ENCODE measurements around the gene PKN1. TPM values are rescaled to one million over a fixed set of nuclear protein-coding genes. Genes with fewer than 3 reads are reported as not detected.
A peak's percentile ranks its signal among the peaks of the same experiment; 100 is the strongest.

The PKN1 gene
- total and polyA plus RNA-seq, 2 of the 13 experiments (the other 11 are each of a cell fraction or from before 2014, with no cell fraction given), result 45.7 to 54.5 TPM

DNA sequence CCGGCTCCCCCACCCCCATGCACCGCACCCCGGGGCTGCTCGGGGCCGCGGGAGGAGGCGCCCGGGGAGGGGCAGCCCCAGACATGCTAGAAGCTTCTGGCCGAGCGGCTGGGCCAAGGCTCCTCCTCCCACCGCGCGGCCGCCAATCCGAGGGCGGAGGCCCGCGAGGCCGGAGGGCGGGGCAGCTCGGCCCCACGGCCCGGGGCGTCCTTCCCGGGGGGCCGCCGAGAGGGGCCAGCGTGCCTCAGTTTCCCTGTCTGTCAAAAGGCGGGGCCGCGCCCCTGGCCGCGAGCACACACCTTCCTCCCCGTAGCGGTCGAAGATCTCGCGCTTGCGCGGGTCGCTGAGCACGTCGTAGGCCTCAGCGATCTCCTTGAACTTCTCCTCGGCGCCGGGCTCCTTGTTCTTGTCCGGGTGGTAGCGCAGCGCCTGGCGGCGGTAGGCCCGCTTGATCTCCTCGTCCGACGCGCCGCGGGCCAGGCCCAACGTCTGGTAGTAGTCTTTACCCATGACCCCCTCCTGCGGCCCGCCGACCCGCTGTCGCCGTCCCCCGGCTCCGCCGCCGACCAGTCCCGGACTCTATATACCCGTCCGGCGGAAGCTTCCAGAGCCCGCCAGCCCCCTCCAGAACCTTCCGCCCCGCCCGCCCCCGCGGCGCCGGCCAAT lies 84.9 kb downstream of the PKN1 start, which contains the start of gene DNAJB1 (continued):
- TF ChIP-seq KMT2B (CRISPR knock-in tag; IDR thresholded peaks at IDR 0.05), result peak; percentile 64
- peak; percentile 34; the same call in 1 of the 2 replicates for TF ChIP-seq SOX13 (IDR thresholded peaks at IDR 0.05)
- TF ChIP-seq SOX13 (CRISPR knock-in tag; conservative IDR thresholded peaks at IDR 0.05 in 1 of 2, IDR thresholded peaks at IDR 0.05 in 1 of 2), result no peak
- TF ChIP-seq, protein P1, sequence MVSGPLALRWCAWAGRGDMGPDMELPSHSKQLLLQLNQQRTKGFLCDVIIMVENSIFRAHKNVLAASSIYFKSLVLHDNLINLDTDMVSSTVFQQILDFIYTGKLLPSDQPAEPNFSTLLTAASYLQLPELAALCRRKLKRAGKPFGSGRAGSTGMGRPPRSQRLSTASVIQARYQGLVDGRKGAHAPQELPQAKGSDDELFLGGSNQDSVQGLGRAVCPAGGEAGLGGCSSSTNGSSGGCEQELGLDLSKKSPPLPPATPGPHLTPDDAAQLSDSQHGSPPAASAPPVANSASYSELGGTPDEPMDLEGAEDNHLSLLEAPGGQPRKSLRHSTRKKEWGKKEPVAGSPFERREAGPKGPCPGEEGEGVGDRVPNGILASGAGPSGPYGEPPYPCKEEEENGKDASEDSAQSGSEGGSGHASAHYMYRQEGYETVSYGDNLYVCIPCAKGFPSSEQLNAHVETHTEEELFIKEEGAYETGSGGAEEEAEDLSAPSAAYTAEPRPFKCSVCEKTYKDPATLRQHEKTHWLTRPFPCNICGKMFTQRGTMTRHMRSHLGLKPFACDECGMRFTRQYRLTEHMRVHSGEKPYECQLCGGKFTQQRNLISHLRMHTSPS (CRISPR knock-in tag; IDR thresholded peaks at IDR 0.05; ENCODE audit: low read depth), result peak; percentile 15; the same call in 1 of the 2 replicates
- TF ChIP-seq NONO (IDR thresholded peaks at IDR 0.05), result no peak
- no peak for TF ChIP-seq NONO (CRISPR knock-in tag; conservative IDR thresholded peaks at IDR 0.05)
- TF ChIP-seq, protein P2, sequence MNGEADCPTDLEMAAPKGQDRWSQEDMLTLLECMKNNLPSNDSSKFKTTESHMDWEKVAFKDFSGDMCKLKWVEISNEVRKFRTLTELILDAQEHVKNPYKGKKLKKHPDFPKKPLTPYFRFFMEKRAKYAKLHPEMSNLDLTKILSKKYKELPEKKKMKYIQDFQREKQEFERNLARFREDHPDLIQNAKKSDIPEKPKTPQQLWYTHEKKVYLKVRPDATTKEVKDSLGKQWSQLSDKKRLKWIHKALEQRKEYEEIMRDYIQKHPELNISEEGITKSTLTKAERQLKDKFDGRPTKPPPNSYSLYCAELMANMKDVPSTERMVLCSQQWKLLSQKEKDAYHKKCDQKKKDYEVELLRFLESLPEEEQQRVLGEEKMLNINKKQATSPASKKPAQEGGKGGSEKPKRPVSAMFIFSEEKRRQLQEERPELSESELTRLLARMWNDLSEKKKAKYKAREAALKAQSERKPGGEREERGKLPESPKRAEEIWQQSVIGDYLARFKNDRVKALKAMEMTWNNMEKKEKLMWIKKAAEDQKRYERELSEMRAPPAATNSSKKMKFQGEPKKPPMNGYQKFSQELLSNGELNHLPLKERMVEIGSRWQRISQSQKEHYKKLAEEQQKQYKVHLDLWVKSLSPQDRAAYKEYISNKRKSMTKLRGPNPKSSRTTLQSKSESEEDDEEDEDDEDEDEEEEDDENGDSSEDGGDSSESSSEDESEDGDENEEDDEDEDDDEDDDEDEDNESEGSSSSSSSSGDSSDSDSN (CRISPR knock-in tag; IDR thresholded peaks at IDR 0.05), result peak; percentile 57
- TF ChIP-seq FOSL1 (CRISPR knock-in tag; IDR thresholded peaks at IDR 0.05; ENCODE audit: borderline replicate concordance), result no peak
- TF ChIP-seq REL (CRISPR knock-in tag; conservative IDR thresholded peaks at IDR 0.05), result no peak
- no peak for TF ChIP-seq BCL6 (CRISPR knock-in tag; IDR thresholded peaks at IDR 0.05)
- no peak; the same call in 1 of the 2 replicates for TF ChIP-seq MAZ (IDR thresholded peaks at IDR 0.05; ENCODE audit: borderline replicate concordance, low read depth, low read length)
- TF ChIP-seq MAZ (CRISPR knock-in tag; IDR thresholded peaks at IDR 0.05; ENCODE audit: low read depth), result peak; percentile 70
- TF ChIP-seq KLF9 (CRISPR knock-in tag; IDR thresholded peaks at IDR 0.05; ENCODE audit: low read depth), result no peak
- TF ChIP-seq DMAP1 (CRISPR knock-in tag; IDR thresholded peaks at IDR 0.05), result peak; percentile 62; the same call in 1 of the 2 replicates
- TF ChIP-seq, protein P3, sequence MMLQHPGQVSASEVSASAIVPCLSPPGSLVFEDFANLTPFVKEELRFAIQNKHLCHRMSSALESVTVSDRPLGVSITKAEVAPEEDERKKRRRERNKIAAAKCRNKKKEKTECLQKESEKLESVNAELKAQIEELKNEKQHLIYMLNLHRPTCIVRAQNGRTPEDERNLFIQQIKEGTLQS (CRISPR knock-in tag; IDR thresholded peaks at IDR 0.05), result peak; percentile 48; the same call in 1 of the 2 replicates
- 0 out of 2 replicates have a peak, but pooled peaks have one; percentile 50 for TF ChIP-seq REPIN1 (CRISPR knock-in tag; IDR thresholded peaks at IDR 0.05; ENCODE audit: borderline replicate concordance, low read depth)
- TF ChIP-seq, protein P4, sequence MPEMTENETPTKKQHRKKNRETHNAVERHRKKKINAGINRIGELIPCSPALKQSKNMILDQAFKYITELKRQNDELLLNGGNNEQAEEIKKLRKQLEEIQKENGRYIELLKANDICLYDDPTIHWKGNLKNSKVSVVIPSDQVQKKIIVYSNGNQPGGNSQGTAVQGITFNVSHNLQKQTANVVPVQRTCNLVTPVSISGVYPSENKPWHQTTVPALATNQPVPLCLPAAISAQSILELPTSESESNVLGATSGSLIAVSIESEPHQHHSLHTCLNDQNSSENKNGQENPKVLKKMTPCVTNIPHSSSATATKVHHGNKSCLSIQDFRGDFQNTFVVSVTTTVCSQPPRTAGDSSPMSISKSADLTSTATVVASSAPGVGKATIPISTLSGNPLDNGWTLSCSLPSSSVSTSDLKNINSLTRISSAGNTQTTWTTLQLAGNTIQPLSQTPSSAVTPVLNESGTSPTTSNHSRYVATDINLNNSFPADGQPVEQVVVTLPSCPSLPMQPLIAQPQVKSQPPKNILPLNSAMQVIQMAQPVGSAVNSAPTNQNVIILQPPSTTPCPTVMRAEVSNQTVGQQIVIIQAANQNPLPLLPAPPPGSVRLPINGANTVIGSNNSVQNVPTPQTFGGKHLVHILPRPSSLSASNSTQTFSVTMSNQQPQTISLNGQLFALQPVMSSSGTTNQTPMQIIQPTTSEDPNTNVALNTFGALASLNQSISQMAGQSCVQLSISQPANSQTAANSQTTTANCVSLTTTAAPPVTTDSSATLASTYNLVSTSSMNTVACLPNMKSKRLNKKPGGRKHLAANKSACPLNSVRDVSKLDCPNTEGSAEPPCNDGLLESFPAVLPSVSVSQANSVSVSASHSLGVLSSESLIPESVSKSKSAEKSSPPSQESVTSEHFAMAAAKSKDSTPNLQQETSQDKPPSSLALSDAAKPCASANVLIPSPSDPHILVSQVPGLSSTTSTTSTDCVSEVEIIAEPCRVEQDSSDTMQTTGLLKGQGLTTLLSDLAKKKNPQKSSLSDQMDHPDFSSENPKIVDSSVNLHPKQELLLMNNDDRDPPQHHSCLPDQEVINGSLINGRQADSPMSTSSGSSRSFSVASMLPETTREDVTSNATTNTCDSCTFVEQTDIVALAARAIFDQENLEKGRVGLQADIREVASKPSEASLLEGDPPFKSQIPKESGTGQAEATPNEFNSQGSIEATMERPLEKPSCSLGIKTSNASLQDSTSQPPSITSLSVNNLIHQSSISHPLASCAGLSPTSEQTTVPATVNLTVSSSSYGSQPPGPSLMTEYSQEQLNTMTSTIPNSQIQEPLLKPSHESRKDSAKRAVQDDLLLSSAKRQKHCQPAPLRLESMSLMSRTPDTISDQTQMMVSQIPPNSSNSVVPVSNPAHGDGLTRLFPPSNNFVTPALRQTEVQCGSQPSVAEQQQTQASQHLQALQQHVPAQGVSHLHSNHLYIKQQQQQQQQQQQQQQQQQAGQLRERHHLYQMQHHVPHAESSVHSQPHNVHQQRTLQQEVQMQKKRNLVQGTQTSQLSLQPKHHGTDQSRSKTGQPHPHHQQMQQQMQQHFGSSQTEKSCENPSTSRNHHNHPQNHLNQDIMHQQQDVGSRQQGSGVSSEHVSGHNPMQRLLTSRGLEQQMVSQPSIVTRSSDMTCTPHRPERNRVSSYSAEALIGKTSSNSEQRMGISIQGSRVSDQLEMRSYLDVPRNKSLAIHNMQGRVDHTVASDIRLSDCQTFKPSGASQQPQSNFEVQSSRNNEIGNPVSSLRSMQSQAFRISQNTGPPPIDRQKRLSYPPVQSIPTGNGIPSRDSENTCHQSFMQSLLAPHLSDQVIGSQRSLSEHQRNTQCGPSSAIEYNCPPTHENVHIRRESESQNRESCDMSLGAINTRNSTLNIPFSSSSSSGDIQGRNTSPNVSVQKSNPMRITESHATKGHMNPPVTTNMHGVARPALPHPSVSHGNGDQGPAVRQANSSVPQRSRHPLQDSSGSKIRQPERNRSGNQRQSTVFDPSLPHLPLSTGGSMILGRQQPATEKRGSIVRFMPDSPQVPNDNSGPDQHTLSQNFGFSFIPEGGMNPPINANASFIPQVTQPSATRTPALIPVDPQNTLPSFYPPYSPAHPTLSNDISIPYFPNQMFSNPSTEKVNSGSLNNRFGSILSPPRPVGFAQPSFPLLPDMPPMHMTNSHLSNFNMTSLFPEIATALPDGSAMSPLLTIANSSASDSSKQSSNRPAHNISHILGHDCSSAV (CRISPR knock-in tag; IDR thresholded peaks at IDR 0.05; ENCODE audit: borderline replicate concordance), result 0 out of 2 replicates have a peak, but pooled peaks have one; percentile 24

Measured in HepG2 (cell line).